HUES6 (cell line): ENCODE data around the gene ATP1A4.
A peak's percentile ranks its signal among the peaks of the same experiment; 100 is the strongest.

Source experiments
- H3K27ac ChIP-seq: 2 replicates; pipeline ENCODE4 v1.7.0; 2013; ENCODE audit warnings: low read depth, mild to moderate bottlenecking, low read length, inconsistent platforms
- H3K27me3 ChIP-seq: 2 replicates; pipeline ENCODE4 v1.6.1; 2013; ENCODE audit warnings: low read length; ENCODE audit not compliant: control insufficient read depth, insufficient read depth
- H3K36me3 ChIP-seq: 2 replicates; pipeline ENCODE4 v1.6.1; 2013; ENCODE audit warnings: low read length; ENCODE audit not compliant: control insufficient read depth, insufficient read depth
- H3K4me1 ChIP-seq: 2 replicates; pipeline ENCODE4 v1.6.1; 2013; ENCODE audit warnings: low read length; ENCODE audit not compliant: control insufficient read depth, insufficient read depth
- H3K4me3 ChIP-seq: 2 replicates; pipeline ENCODE4 v1.5.1; 2013; ENCODE audit warnings: low read depth, low read length
- H3K9ac ChIP-seq: one replicate; pipeline ENCODE4 v1.6.1; 2013; ENCODE audit warnings: mild to moderate bottlenecking, low read length
- H3K9me3 ChIP-seq: 2 replicates; pipeline ENCODE4 v1.6.1; 2013; ENCODE audit warnings: low read depth, low read length; ENCODE audit not compliant: control insufficient read depth, insufficient read depth

ATP1A4 gene

DNA sequence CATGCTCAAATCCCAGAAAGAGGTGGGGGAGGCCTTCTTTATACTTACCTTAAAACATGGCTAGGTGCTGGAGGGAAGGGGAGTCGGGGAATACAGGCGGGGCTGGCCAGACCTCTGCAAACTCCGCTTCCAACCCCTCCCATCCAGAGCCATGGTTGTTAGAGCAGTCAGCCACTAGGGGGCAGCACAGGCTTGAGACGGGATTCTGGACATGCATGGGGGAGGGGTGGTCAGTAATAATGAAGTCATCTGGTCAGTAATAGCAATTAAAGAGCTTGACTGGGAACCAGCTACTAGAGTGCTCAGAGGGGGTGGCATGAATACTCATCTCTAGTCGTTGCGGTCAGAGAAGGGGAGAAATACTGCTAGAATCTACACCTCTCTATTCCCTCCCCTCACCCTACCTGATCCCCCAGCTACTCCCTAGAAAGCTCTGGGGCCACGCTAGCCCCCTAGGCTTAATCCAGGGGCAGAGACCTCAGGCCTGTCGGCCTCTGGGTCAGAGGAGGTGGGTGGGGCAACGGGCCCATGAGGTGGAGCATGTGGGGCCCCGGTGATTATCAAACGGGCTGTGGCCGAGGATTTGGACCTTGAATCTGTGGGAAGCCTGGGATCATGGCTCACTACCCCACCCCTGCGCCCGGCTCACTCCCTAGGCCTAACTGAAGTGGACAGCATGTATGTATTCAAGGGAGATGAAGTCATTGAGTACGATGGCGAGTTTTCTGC, 41.9 kb downstream of the ATP1A4 start:
- Histone ChIP-seq H3K36me3 (no peaks in the 10 kb centered on the region), H3K27me3 (no peaks in the 10 kb centered on the region), H3K4me1 (peaks cover 41% of the 10 kb centered on the region), H3K27ac (no peak overlapping the region), H3K4me3 (no peak overlapping the region), H3K9ac (no peak overlapping the region), H3K9me3 (no peaks in the 10 kb centered on the region)

DNA sequence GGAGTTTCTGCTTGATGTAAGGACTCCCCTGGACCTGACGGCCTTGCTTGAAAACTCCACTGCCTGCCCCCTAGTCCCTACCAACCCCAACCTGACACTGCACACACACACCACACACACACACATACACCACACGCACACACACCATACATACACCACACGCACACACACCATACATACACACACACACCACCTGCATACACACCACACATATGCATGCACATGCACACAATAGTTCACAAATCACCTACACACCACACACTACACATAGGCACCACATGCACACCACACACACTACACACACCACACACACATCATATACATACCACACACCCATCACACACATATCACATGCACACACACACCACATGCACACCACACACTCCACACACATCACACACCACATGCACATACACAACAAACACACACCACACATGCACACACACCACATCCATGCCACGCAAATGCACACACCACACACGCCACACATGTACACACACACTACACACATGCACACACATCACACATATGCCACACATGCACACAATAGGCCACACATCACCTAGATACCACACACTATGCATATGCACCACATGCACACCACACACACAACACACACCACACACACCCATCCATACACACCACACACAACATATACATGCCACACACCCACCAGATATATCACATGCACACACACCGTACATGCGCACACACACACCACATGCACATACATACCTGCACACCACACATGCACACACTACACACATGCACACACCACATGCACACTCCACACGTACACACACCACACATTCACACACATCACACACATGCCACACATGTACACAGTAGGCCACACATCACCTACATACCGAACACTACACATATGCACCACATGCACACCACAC, 42.7 kb downstream of the ATP1A4 start:
- Histone ChIP-seq H3K9ac (no peak overlapping the region), H3K9me3 (no peaks in the 10 kb centered on the region), H3K36me3 (no peaks in the 10 kb centered on the region), H3K27ac (no peak overlapping the region), H3K4me3 (no peak overlapping the region), H3K4me1 (peaks cover 41% of the 10 kb centered on the region), H3K27me3 (no peaks in the 10 kb centered on the region)

DNA sequence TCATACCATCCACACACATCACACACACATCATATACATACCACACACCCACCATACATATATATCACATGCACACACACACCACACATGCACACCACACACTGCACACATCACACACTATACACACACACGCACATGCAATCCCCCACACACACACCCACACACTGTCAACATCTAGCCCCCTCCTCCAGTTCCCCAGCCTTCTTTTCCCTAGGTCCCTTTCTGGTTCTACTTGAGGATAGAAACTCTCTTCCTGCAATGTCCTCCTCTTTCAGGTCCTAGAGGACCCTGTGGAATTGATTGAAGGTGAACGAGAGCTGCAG, 43.3 kb downstream of the ATP1A4 start:
- Histone ChIP-seq H3K27me3 (no peaks in the 10 kb centered on the region), H3K4me3 (no peak overlapping the region)

DNA sequence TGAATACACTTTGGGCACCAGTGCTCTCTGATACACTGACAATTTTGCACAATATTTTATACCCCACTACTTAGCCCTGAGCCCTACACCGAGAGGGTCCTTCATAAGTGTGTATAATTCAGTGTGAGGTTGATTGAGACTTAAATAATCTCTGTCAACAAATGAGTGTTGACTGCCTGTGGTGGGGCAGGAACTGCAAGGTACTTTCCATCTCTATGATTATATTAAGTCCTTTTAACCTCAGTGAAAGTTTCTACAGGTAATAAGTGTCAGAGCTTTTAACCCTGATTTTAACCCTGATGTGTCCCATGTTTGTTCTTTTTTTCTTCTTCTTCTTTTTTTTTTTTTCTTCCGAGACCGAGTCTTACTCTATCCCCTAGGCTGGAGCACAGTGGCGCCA, 44.7 kb downstream of the ATP1A4 start:
- no peak overlapping the region for H3K27ac ChIP-seq
- H3K9me3 ChIP-seq, result no peaks in the 10 kb centered on the region
- H3K27me3 ChIP-seq, result no peaks in the 10 kb centered on the region
- H3K36me3 ChIP-seq, result no peaks in the 10 kb centered on the region
- H3K4me1 ChIP-seq, result peaks cover 22% of the 10 kb centered on the region
- no peak overlapping the region for H3K9ac ChIP-seq
- no peak overlapping the region for H3K4me3 ChIP-seq

More for the DNA sequence above, 43.3 kb downstream of the ATP1A4 start:
- H3K36me3 ChIP-seq, result no peaks in the 10 kb centered on the region
- H3K9me3 ChIP-seq, result no peaks in the 10 kb centered on the region
- no peak overlapping the region for H3K9ac ChIP-seq
- H3K27ac ChIP-seq, result no peak overlapping the region
- peaks cover 37% of the 10 kb centered on the region for H3K4me1 ChIP-seq

GRCh38 chr1:160197231-160197630, 45.8 kb downstream of the ATP1A4 start:
- H3K4me1 ChIP-seq, result peaks cover 17% of the 10 kb centered on the region
- H3K4me3 ChIP-seq, result no peak overlapping the region
- H3K27ac ChIP-seq, result no peak overlapping the region
- H3K9me3 ChIP-seq, result no peaks in the 10 kb centered on the region
- H3K36me3 ChIP-seq, result no peaks in the 10 kb centered on the region
- no peak overlapping the region for H3K9ac ChIP-seq
- H3K27me3 ChIP-seq, result no peaks in the 10 kb centered on the region

- Histone ChIP-seq H3K27ac (no peak overlapping the region), H3K4me3 (no peak overlapping the region), H3K4me1 (peaks cover 12% of the 10 kb centered on the region), H3K9ac (no peak overlapping the region), H3K9me3 (no peaks in the 10 kb centered on the region), H3K27me3 (no peaks in the 10 kb centered on the region), H3K36me3 (no peaks in the 10 kb centered on the region)
Measured at GRCh38 chr1:160200786-160201185, 49.4 kb downstream of the ATP1A4 start.

DNA sequence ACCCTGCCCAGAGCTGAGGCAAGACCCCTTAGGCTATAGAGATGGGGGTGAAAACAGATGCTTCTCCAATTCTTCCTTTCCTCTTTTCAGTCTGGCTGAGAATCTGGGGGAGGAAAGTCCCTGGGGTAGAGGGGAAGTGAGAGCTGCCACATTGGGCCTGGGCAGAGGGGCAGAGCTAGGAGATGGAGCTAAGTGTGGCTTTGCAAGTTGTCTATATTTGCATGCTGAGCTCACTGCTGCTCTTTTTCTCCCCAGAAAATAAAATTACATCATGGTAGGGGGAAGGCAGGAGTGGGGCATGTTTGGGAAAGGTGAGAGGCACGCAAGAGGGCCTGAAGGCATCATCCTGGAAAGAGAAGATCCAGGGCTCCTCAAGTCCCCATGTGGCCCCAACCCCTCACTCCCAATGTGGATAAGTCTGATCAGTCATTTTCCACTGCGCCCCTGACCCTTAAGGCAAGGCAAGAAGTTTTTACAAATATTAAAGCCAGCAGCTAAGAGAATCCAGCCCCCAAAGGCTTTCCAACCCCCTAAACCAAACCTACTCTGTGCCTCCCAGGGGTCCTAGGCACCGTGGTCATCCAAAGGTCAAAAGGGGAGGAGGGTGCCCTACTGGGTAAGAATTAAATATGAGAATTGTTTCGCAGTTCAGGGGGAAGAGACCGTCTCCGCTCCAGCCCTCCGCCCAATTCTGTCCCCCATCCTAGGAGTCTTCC, 53.3 kb downstream of the ATP1A4 start:
- H3K27ac ChIP-seq, result no peak overlapping the region; the same call in 1 of the 2 replicates
- peak overlapping the region; percentile 53 for H3K4me3 ChIP-seq
- peaks cover 29% of the 10 kb centered on the region for H3K36me3 ChIP-seq
- H3K27me3 ChIP-seq, result no peaks in the 10 kb centered on the region
- H3K9me3 ChIP-seq, result no peaks in the 10 kb centered on the region
- H3K4me1 ChIP-seq, result peaks cover 51% of the 10 kb centered on the region
- peak overlapping the region; percentile 31 for H3K9ac ChIP-seq

GRCh38 chr1:160205242-160206035, 54.0 kb downstream of the ATP1A4 start, which contains the start of gene PEA15:
PEA15 (plus strand) TSS chr1:160205384; CDS start chr1:160211545, 6,161 bp downstream.
- Histone ChIP-seq H3K36me3 (peaks cover 37% of the 10 kb centered on the region), H3K9me3 (no peaks in the 10 kb centered on the region), H3K9ac (peak within 1 kb of the TSS; percentile 97), H3K4me1 (peaks cover 59% of the 10 kb centered on the region), H3K4me3 (peak within 1 kb of the TSS; percentile 87), H3K27me3 (no peaks in the 10 kb centered on the region), H3K27ac (peak within 1 kb of the TSS; percentile 93)

DNA sequence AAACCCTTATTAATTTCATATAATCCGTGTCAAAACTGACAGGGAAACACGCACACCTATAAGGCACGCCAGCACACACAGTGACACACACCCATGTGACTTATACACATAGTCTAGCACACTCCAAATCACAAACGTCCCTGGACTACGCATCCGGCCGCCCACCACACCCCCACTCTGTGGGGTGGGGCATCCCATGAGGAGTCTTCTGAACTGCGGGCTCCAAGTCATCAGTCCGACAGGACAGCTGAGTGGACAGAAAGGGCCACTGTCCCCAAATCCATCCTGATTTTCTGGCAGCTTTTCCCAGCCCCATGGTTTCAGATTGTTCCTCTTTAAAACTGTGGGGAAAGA, 54.6 kb downstream of the ATP1A4 start:
- no peaks in the 10 kb centered on the region for H3K27me3 ChIP-seq
- H3K4me1 ChIP-seq, result peaks cover 64% of the 10 kb centered on the region
- H3K36me3 ChIP-seq, result peaks cover 42% of the 10 kb centered on the region
- no peaks in the 10 kb centered on the region for H3K9me3 ChIP-seq
- H3K9ac ChIP-seq, result peak overlapping the region; percentile 97
- H3K27ac ChIP-seq, result peak overlapping the region; percentile 93; the same call in 1 of the 2 replicates
- peak overlapping the region; percentile 87 for H3K4me3 ChIP-seq

- H3K4me3 ChIP-seq, result peak overlapping the region; percentile 87
- peaks cover 47% of the 10 kb centered on the region for H3K36me3 ChIP-seq
- H3K9ac ChIP-seq, result peak overlapping the region; percentile 97
- peak overlapping the region; percentile 93; the same call in 1 of the 2 replicates for H3K27ac ChIP-seq
- H3K9me3 ChIP-seq, result no peaks in the 10 kb centered on the region
- H3K27me3 ChIP-seq, result no peaks in the 10 kb centered on the region
- H3K4me1 ChIP-seq, result peaks cover 64% of the 10 kb centered on the region
Measured at GRCh38 chr1:160206421-160207117, 55.2 kb downstream of the ATP1A4 start.
